HG02852 (cell line): ENCODE measurements around the gene POLQ.
"Not testable (repeated sequence)": the region's sequence is repeated elsewhere in the genome, so short reads cannot be mapped to it uniquely, and the experiment has no call there.

Experiments used
- ATAC-seq: cut with Tn5 transposase; IDR thresholded peaks from one replicate; pipeline ENCODE4 v1.9.1; 2021; ENCODE audit warnings: mild to moderate bottlenecking, moderate library complexity; ENCODE audit not compliant: unreplicated experiment

POLQ gene

DNA sequence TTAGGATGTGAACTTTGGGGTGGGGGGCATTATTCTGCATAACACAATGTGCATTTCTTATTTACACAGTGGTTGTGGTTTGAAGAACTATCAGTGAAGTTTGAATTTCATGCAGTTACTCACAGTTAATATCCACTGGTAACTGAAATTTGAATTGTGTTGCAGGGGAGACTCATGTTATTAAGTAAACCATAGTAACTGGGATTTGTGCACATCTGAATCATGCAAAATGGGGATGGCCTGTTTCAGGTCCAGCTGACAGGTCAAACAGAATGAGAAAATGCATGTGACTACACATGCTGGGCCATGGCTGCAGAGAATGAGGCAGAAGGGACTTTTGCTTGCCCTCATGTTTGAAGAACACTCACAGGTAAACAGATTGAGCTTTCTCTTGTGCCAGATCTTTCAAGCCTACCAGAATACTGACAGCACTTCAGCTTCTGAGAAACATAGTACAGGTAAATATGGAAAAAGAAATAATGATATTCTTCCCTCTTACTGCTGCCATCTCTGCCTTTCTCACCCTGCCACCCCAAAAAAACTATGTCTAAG lies 115.0 kb downstream of the POLQ start:
- no peak for ATAC-seq

DNA sequence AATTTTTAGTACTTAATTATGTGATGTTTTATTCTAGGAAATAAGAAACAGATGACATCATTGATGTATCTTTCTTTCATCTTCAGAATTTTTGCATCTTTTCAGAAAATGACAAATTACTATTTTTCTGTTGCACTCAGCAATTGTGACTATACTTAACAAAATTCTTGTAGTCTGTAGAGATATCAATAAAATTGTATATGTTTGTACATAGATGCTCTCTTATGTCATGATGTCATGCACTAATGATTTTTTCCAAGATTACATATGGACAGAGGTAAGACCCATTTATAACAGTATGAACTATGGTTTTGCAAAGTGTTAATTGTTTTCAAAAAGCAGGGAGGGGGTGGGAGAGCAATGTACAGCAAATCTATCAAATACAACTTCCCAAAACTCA lies 121.2 kb downstream of the POLQ start:
- no peak for ATAC-seq

DNA sequence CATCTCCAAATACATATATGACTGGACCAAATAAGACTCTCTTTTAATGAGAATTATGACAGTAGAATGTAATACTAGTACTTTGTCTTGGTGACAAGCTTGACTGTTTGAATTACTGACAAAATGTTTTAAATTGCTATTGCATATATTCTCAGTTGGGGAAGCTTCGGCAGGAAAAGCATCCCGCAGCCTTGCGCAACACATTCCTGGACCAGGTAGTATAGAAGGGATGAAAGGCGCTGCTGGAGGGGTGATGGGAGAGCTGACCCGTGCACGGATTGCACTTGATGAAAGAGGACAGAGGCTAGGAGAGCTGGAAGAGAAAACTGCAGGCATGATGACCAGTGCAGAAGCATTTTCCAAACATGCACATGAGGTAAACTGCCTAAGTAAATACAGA lies 127.6 kb downstream of the POLQ start:
- no peak for ATAC-seq

DNA sequence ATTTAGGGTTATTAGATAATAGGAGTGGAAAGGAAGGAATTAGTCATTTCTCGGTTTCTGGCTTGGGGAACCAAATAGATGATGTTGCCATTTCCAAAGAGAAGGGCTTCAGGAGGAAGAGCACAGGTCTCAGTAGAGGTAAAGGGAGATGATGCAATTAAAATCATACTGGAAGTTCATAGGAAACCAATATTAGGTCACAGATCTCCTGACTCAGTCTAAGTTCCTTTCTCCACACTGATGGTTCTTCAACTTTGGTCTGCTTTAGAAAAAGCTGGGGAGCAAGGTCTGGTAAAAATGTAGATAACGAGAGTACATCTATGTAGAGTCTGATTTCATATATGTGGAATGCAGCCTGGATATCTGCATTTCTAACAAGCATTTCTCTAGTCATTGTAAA lies 130.9 kb downstream of the POLQ start:
- no peak for ATAC-seq

DNA sequence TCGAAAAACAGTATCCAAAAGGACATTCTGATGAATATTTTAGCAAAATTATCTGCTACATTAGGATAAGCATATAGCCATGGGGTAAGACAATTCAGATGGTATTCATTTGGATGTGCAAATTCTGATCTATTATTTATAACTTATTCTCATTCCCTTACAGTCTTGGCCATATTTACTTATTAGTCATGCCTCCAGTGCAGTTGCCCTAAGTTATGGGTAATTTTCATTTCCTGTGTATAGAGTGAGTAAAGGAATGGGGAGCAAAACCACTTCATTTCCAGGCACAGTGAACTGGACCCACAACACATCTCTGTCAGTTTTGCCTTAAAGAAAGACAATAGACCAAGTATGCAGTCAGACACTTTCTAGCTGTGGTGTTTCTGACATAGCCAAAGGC lies 134.3 kb downstream of the POLQ start:
- no peak for ATAC-seq

DNA sequence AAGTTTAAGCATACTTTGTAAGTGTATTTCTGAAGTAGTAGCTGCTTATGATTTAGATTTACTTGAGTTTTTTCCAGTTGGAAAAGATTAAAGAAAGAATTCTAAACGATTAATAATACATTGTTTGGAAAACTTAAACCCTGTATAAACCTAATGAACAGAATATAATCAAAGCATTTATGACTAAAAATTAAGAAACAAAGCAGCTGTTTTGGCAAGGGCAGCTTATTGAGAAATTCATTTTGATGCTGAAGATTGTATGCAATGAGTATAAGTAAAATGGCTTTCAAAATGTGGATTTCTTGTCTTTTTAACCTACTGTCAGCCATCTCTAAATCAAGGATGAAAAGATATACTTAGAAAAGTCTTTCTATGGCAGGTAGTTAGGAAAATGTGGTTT lies 140.2 kb downstream of the POLQ start:
- ATAC-seq = no peak

DNA sequence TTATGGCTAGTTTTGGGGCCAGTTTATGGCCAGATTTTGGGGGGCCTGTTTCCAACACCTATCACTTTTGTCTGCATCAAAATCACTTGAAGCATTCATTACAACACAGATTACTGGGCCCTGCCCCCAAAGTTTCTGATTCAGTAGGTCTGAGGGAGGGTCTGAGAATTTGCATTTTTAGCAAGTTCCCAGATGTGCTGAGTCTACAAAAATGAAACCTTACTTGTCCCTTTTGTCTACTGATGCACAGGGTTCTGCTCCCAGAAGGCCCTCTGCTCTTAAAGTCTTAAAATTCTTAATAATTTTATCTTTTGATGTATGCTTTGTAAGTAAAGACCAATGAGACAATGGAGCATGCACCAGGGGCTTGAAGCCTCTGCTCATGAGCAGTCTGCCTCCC lies 146.0 kb downstream of the POLQ start:
- ATAC-seq = no peak

DNA sequence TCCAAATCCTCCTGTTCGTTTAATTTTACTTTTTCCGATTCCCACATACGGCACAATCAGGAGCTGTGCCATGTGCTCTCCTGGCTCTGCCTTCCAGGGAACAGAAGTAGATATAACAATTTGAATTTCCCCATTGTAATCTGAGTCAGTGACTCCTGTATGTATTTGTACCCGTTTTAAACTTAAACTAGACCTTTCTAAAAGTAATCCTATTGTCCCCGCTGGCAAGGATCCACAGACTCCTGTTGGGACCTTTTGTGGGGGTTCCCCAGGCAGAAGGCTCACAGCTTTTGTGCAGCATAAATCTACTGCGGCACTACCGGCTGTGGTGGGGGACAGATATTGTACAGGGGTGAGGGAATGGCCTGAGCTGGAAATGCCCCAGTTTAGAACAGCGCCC lies 147.7 kb downstream of the POLQ start:
- ATAC-seq = not testable (repeated sequence)

DNA sequence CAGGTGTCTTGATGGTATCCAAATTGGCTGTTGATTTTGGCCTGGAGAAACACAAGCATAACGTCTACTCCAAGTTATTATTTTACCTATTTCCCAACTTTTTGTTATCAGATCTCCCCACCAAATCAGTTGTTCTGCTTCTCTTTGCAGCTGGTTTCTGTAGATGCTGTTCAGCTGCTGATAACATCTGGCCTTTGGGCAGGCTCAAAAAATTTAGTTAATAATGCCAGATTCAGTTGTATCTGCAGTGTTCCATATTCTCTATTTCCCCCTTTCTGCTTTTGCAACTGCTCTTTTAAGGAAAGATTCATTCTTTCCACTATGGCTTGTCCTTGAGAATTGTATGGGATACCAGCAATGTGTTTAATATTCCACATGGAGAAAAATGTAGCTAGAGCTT lies 149.8 kb downstream of the POLQ start:
- ATAC-seq = not testable (repeated sequence)

DNA sequence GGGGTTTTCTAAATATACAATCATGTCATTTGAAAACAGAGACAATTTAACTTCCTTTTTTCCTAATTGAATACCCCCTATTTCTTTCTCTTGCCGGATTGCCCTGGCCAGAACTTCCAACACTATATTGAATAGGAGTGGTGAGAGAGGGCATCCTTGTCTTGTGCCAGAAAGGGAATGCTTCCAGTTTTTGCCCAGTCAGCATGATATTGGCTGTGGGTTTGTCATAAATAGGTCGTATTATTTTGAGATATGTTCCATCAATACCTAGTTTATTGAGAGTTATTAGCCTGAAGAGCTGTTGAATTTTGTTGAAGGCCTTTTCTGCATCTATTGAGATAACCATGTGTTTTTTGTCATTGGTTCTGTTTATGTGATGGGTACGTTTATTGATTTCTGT lies 157.5 kb downstream of the POLQ start:
- ATAC-seq = not testable (repeated sequence)
